MM.1S (cell line): ENCODE results near the gene PLPPR4.

Experiments used
- DNase-seq: peaks from one replicate; pipeline ENCODE4 v3.0.0-alpha.2; 2015
- H2AFZ ChIP-seq: fragments of 300-600 bp; sonication (generic); 2 replicates; pipeline ENCODE4 v1.6.0; 2016; ENCODE audit warnings: antibody characterized with exemption, low read length
- H3F3A ChIP-seq: fragments of 300-600 bp; sonication (generic); 2 replicates; pipeline ENCODE4 v1.6.1; 2016; ENCODE audit warnings: mild to moderate bottlenecking, antibody characterized with exemption, low read length, moderate library complexity, mixed read lengths; ENCODE audit not compliant: insufficient read depth
- H3K27ac ChIP-seq: fragments of 300-600 bp; sonication (generic); 2 replicates; pipeline ENCODE4 v1.5.1; 2016; ENCODE audit warnings: mild to moderate bottlenecking, low read length
- H3K27me3 ChIP-seq: fragments of 300-600 bp; sonication (generic); replicated peaks from 2 replicates; pipeline ENCODE4 v1.6.0; 2016; ENCODE audit warnings: low read length; ENCODE audit not compliant: insufficient read depth
- H3K36me3 ChIP-seq: fragments of 300-600 bp; sonication (generic); replicated peaks from 2 replicates; pipeline ENCODE4 v1.6.1; 2016; ENCODE audit warnings: mild to moderate bottlenecking, low read length, mixed read lengths; ENCODE audit not compliant: insufficient read depth
- H3K4me1 ChIP-seq: fragments of 300-600 bp; sonication (generic); 2 replicates; pipeline ENCODE4 v1.6.1; 2016; ENCODE audit warnings: low read length, mixed read lengths
- H3K4me2 ChIP-seq: fragments of 300-600 bp; sonication (generic); 2 replicates; pipeline ENCODE4 v1.6.0; 2016; ENCODE audit warnings: low read depth, low read length
- H3K4me3 ChIP-seq: fragments of 300-600 bp; sonication (generic); 2 replicates; pipeline ENCODE4 v1.5.1; 2016; ENCODE audit warnings: low read length, mixed read lengths
- H3K79me2 ChIP-seq: fragments of 300-600 bp; sonication (generic); 2 replicates; pipeline ENCODE4 v1.6.1; 2016; ENCODE audit warnings: mixed run types, low read length, mixed read lengths
- H3K9ac ChIP-seq: fragments of 300-600 bp; sonication (generic); 2 replicates; pipeline ENCODE4 v1.6.1; 2016; ENCODE audit warnings: low read length, mixed read lengths
- H3K9me2 ChIP-seq: fragments of 300-600 bp; sonication (generic); replicated peaks from 2 replicates; pipeline ENCODE4 v1.6.1; 2016; ENCODE audit warnings: mild to moderate bottlenecking, low read length, mixed read lengths; ENCODE audit not compliant: insufficient read depth
- H3K9me3 ChIP-seq: fragments of 300-600 bp; sonication (generic); replicated peaks from 2 replicates; pipeline ENCODE4 v1.6.1; 2016; ENCODE audit warnings: mild to moderate bottlenecking, low read length, mixed read lengths; ENCODE audit not compliant: insufficient read depth
- H4K20me1 ChIP-seq: fragments of 300-600 bp; sonication (generic); 2 replicates; pipeline ENCODE4 v1.6.1; 2016; ENCODE audit warnings: mild to moderate bottlenecking, low read length, moderate library complexity, mixed read lengths; ENCODE audit not compliant: insufficient read depth
- EZH2 ChIP-seq: fragments of 300-600 bp; sonication (generic); optimal IDR thresholded peaks from 2 replicates; pipeline ENCODE3; 2017; ENCODE audit warnings: low read depth, mild to moderate bottlenecking, antibody characterized with exemption, low read length, mixed read lengths
- EZH2phosphoT487 ChIP-seq: fragments of 300-600 bp; sonication (generic); IDR thresholded peaks from 2 replicates; pipeline ENCODE4 v1.6.1; 2018; ENCODE audit warnings: antibody characterized with exemption, low read length
- TF ChIP-seq, protein P1 (sequence below): fragments of 300-600 bp; sonication (generic); IDR thresholded peaks from 2 replicates; pipeline ENCODE4 v1.5.1; 2016; ENCODE audit warnings: antibody characterized with exemption, low read length, mixed read lengths

PLPPR4 gene

DNA sequence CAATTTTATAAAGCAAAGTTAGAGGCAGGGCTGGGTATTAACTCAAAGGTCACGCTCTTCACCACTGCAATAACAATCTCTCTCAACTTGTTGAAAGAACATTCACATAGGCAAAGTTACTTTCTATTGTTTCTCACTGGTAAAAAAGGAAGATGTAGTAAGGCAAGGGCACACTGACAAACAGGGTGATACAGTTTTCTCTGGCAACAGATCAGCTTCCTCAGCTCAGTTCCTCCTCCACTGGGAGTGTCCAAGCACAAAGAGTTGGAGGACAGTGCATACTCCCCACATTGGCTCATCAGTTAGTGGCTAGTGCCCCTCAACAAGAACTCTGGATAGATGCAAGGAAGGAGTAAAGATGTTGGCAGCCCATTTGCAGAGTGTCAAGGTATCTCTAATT, 3.7 kb downstream of the PLPPR4 start:
- no peaks in the 10 kb centered on the region for H3K36me3 ChIP-seq
- H3K27ac ChIP-seq: no peak overlapping the region
- no peak overlapping the region for H3K4me3 ChIP-seq
- TF ChIP-seq EZH2phosphoT487: no peak
- TF ChIP-seq EZH2: no peak
- TF ChIP-seq, protein P1, sequence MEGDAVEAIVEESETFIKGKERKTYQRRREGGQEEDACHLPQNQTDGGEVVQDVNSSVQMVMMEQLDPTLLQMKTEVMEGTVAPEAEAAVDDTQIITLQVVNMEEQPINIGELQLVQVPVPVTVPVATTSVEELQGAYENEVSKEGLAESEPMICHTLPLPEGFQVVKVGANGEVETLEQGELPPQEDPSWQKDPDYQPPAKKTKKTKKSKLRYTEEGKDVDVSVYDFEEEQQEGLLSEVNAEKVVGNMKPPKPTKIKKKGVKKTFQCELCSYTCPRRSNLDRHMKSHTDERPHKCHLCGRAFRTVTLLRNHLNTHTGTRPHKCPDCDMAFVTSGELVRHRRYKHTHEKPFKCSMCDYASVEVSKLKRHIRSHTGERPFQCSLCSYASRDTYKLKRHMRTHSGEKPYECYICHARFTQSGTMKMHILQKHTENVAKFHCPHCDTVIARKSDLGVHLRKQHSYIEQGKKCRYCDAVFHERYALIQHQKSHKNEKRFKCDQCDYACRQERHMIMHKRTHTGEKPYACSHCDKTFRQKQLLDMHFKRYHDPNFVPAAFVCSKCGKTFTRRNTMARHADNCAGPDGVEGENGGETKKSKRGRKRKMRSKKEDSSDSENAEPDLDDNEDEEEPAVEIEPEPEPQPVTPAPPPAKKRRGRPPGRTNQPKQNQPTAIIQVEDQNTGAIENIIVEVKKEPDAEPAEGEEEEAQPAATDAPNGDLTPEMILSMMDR: no peak
- H3K79me2 ChIP-seq: no peaks in the 10 kb centered on the region
- H4K20me1 ChIP-seq: no peaks in the 10 kb centered on the region
- H3K4me1 ChIP-seq: no peaks in the 10 kb centered on the region
- no peak overlapping the region for H2AFZ ChIP-seq
- no peaks in the 10 kb centered on the region for H3K27me3 ChIP-seq
- no peak overlapping the region for H3K9ac ChIP-seq
- no peaks in the 10 kb centered on the region for H3K9me2 ChIP-seq
- DNase-seq: no peak
- no peaks in the 10 kb centered on the region for H3K9me3 ChIP-seq
- H3K4me2 ChIP-seq: no peak overlapping the region
- no peaks in the 10 kb centered on the region for H3F3A ChIP-seq

DNA sequence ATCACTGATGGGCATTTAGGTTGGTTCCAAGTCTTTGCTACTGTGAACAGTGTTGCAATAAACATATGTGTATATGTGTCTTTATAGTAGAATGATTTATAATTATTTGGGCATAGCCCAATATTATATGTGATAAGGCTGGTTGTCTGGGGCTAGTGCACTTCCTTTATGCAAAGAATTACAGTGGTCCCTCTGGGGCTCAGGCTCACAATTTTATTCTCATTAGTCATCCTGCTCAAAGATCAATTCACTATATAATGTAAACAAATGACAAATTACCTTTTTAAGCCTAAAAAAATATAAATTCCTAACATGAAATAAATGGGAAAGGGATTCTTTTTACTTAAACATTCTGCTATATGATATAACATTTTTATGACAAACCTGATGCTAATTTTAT, 5.0 kb downstream of the PLPPR4 start:
- Histone ChIP-seq H3F3A (no peaks in the 10 kb centered on the region), H3K4me1 (no peaks in the 10 kb centered on the region), H3K4me3 (no peak overlapping the region), H3K79me2 (no peaks in the 10 kb centered on the region), H3K27me3 (no peaks in the 10 kb centered on the region), H3K27ac (no peak overlapping the region), H4K20me1 (no peaks in the 10 kb centered on the region), H3K9me2 (no peaks in the 10 kb centered on the region), H3K36me3 (no peaks in the 10 kb centered on the region), H2AFZ (no peak overlapping the region), H3K9me3 (no peaks in the 10 kb centered on the region), H3K4me2 (no peak overlapping the region), H3K9ac (no peak overlapping the region)
- TF ChIP-seq EZH2phosphoT487 (no peak), EZH2 (no peak)
- TF ChIP-seq, protein P1: no peak
- DNase-seq: no peak

DNA sequence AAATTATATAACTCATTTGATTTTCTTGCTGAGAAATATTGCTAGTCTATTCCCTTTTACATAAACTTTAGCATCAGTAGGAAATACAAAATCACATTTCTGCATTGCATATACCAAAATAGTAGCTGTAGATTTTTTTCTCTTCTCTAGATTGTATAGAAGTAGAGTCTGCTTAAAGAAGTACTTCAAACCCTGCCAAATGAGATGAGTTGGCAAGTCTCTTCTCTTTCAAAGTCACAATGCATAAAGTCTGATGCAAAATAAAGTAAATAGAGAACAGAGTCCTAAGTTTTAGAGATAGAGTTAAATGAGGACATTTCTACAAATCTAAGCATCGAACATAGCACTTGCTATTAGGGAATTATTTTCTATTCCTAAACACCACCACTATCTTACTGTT, 6.4 kb downstream of the PLPPR4 start:
- TF ChIP-seq, protein P1: no peak
- TF ChIP-seq EZH2 (no peak), EZH2phosphoT487 (no peak)
- Histone ChIP-seq H4K20me1 (no peaks in the 10 kb centered on the region), H3K4me3 (no peak overlapping the region), H3F3A (no peaks in the 10 kb centered on the region), H3K9me3 (no peaks in the 10 kb centered on the region), H3K9me2 (no peaks in the 10 kb centered on the region), H3K79me2 (no peaks in the 10 kb centered on the region), H3K36me3 (no peaks in the 10 kb centered on the region), H2AFZ (no peak overlapping the region), H3K4me1 (no peaks in the 10 kb centered on the region), H3K9ac (no peak overlapping the region), H3K4me2 (no peak overlapping the region), H3K27me3 (no peaks in the 10 kb centered on the region), H3K27ac (no peak overlapping the region)
- no peak for DNase-seq
